ENCODE data around the gene TEX9. TPM values are rescaled to one million over a fixed set of nuclear protein-coding genes. Genes with fewer than 3 reads are reported as not detected.

The TEX9 gene
- total RNA-seq, 2 experiments from 2014 or later = 0.79 to 0.85 TPM

- H3K9me3 Mint-ChIP-seq = no peaks in the 10 kb centered on the region
- CTCF ChIA-PET = interaction anchor here (1.4 kb wide), 1 partner anchor 22 kb away, joined by 3 read pairs; no protein-coding TSS in a partner anchor
- H3K4me3 Mint-ChIP-seq = no peak overlapping the region
- POLR2A ChIA-PET = interaction anchor here (0.5 kb wide), 1 partner anchor 836 kb away, joined by 3 read pairs; no protein-coding TSS in a partner anchor
- H3K36me3 Mint-ChIP-seq (ENCODE audit: low read depth) = no peaks in the 10 kb centered on the region
- no peak for TF ChIP-seq CTCF (IDR thresholded peaks at IDR 0.05)
- H3K4me1 Mint-ChIP-seq (ENCODE audit: low read depth) = peaks cover 22% of the 10 kb centered on the region
- ATAC-seq (no peak), DNase-seq (no peak)
- no peak overlapping the region for H3K27ac Mint-ChIP-seq
- H3K27me3 Mint-ChIP-seq = peaks cover 15% of the 10 kb centered on the region
- intact Hi-C loops (cut with micrococcal nuclease) = no loop called here
Observed at GRCh38 chr15:56469483-56469882, 104.3 kb downstream of the TEX9 start.

- no peaks in the 10 kb centered on the region for H3K36me3 Mint-ChIP-seq (ENCODE audit: low read depth)
- POLR2A ChIA-PET = no interaction called here
- intact Hi-C loops (cut with micrococcal nuclease) = no loop called here
Observed at GRCh38 chr15:56471440-56472069, 106.3 kb downstream of the TEX9 start.

GRCh38 chr15:56472278-56472677, 107.1 kb downstream of the TEX9 start:
- H3K27me3 Mint-ChIP-seq = peaks cover 1% of the 10 kb centered on the region
- no peak overlapping the region for H3K27ac Mint-ChIP-seq
- DNase-seq = no peak
- intact Hi-C loops (cut with micrococcal nuclease) = no loop called here
- POLR2A ChIA-PET = no interaction called here
- no peaks in the 10 kb centered on the region for H3K36me3 Mint-ChIP-seq (ENCODE audit: low read depth)
- no peak overlapping the region for H3K4me3 Mint-ChIP-seq
- CTCF ChIA-PET = no interaction called here
- H3K9me3 Mint-ChIP-seq = peaks cover 2% of the 10 kb centered on the region
- ATAC-seq = no peak
- peaks cover 11% of the 10 kb centered on the region for H3K4me1 Mint-ChIP-seq (ENCODE audit: low read depth)
- TF ChIP-seq CTCF (IDR thresholded peaks at IDR 0.05) = no peak

More at GRCh38 chr15:56471440-56472069, 106.3 kb downstream of the TEX9 start:
- Mint-ChIP-seq H3K4me3 (no peak overlapping the region), H3K4me1 (ENCODE audit: low read depth) (peaks cover 11% of the 10 kb centered on the region), H3K27ac (no peak overlapping the region), H3K9me3 (peaks cover 2% of the 10 kb centered on the region), H3K27me3 (peaks cover 4% of the 10 kb centered on the region)
- DNase-seq = no peak
- no peak for TF ChIP-seq CTCF (IDR thresholded peaks at IDR 0.05)
- CTCF ChIA-PET = no interaction called here
- ATAC-seq = no peak

GRCh38 chr15:56473017-56473416, 107.8 kb downstream of the TEX9 start:
- intact Hi-C loops (cut with micrococcal nuclease) = no loop called here
- no peak for TF ChIP-seq CTCF (IDR thresholded peaks at IDR 0.05)
- peaks cover 1% of the 10 kb centered on the region for H3K27me3 Mint-ChIP-seq
- POLR2A ChIA-PET = no interaction called here
- H3K36me3 Mint-ChIP-seq (ENCODE audit: low read depth) = no peaks in the 10 kb centered on the region
- no peak for ATAC-seq
- H3K9me3 Mint-ChIP-seq = peaks cover 2% of the 10 kb centered on the region
- CTCF ChIA-PET = no interaction called here
- H3K4me3 Mint-ChIP-seq = no peak overlapping the region
- no peak overlapping the region for H3K27ac Mint-ChIP-seq
- H3K4me1 Mint-ChIP-seq (ENCODE audit: low read depth) = peaks cover 9% of the 10 kb centered on the region
- DNase-seq = no peak

GRCh38 chr15:56475351-56475750, 110.1 kb downstream of the TEX9 start:
- no peak for DNase-seq
- CTCF ChIA-PET = no interaction called here
- POLR2A ChIA-PET = no interaction called here
- Mint-ChIP-seq H3K4me3 (no peak overlapping the region), H3K9me3 (peaks cover 4% of the 10 kb centered on the region), H3K4me1 (ENCODE audit: low read depth) (no peaks in the 10 kb centered on the region), H3K27me3 (peaks cover 3% of the 10 kb centered on the region), H3K27ac (no peak overlapping the region), H3K36me3 (ENCODE audit: low read depth) (no peaks in the 10 kb centered on the region)
- no peak for TF ChIP-seq CTCF (IDR thresholded peaks at IDR 0.05)
- no peak for ATAC-seq
- intact Hi-C loops (cut with micrococcal nuclease) = no loop called here

Other genes starting within 250 kb of the TEX9 start
- gene RFX7, start 121.5 kb upstream of the TEX9 start, total RNA-seq = 10 to 100 TPM; 29.4 to 30.5 TPM
- under 1 TPM; 0.29 to 0.95 TPM for gene MNS1, start 99.7 kb downstream of the TEX9 start, total RNA-seq